SU-DHL-6 (cell line): Measurements from ENCODE around the gene TMEM106B.
"Not testable (repeated sequence)": the region's sequence is repeated elsewhere in the genome, so short reads cannot be mapped to it uniquely, and the experiment has no call there.

Experiments used
- EZH2phosphoT487 ChIP-seq: fragments of 200-600 bp; sonication (generic), shearing (Covaris generic); conservative IDR thresholded peaks from 2 replicates; pipeline ENCODE4 v1.6.1; 2018; ENCODE audit warnings: mild to moderate bottlenecking, antibody characterized with exemption, low read length, moderate library complexity, mixed read lengths
- TF ChIP-seq, protein P1 (sequence below): fragments of 200-600 bp; sonication (generic); IDR thresholded peaks from one replicate; pipeline ENCODE4 v1.5.1; 2017; ENCODE audit warnings: antibody characterized with exemption, mild to moderate bottlenecking, low read length, moderate library complexity; ENCODE audit not compliant: insufficient read depth, poor library complexity, severe bottlenecking

DNA sequence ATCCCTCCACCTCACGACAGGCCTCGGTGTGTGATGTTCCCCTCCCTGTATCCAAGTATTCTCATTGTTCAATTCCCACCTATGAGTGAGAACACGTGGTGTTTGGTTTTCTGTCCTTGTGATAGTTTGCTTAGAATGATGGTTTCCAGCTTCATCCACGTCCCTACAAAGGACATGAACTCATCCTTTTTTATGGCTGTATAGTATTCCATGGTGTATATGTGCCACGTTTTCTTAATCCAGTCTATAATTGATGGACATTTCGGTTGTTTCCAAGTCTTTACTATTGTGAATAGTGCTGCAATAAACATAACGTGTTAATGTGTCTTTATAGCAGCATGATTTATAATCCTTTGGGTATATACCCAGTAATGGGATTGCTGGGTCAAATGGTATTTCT lies 13.9 kb downstream of the TMEM106B start:
- TF ChIP-seq, protein P1, sequence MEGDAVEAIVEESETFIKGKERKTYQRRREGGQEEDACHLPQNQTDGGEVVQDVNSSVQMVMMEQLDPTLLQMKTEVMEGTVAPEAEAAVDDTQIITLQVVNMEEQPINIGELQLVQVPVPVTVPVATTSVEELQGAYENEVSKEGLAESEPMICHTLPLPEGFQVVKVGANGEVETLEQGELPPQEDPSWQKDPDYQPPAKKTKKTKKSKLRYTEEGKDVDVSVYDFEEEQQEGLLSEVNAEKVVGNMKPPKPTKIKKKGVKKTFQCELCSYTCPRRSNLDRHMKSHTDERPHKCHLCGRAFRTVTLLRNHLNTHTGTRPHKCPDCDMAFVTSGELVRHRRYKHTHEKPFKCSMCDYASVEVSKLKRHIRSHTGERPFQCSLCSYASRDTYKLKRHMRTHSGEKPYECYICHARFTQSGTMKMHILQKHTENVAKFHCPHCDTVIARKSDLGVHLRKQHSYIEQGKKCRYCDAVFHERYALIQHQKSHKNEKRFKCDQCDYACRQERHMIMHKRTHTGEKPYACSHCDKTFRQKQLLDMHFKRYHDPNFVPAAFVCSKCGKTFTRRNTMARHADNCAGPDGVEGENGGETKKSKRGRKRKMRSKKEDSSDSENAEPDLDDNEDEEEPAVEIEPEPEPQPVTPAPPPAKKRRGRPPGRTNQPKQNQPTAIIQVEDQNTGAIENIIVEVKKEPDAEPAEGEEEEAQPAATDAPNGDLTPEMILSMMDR, result not testable (repeated sequence)
- not testable (repeated sequence) for TF ChIP-seq EZH2phosphoT487
